ENCODE results near the gene CHST10. TPM values are rescaled to one million over a fixed set of nuclear protein-coding genes. Genes with fewer than 3 reads are reported as not detected.
"Not testable (repeated sequence)": the region's sequence is repeated elsewhere in the genome, so short reads cannot be mapped to it uniquely, and the experiment has no call there.

The CHST10 gene
- polyA plus RNA-seq, 1 donor from 2014 or later: 11.1 TPM

DNA sequence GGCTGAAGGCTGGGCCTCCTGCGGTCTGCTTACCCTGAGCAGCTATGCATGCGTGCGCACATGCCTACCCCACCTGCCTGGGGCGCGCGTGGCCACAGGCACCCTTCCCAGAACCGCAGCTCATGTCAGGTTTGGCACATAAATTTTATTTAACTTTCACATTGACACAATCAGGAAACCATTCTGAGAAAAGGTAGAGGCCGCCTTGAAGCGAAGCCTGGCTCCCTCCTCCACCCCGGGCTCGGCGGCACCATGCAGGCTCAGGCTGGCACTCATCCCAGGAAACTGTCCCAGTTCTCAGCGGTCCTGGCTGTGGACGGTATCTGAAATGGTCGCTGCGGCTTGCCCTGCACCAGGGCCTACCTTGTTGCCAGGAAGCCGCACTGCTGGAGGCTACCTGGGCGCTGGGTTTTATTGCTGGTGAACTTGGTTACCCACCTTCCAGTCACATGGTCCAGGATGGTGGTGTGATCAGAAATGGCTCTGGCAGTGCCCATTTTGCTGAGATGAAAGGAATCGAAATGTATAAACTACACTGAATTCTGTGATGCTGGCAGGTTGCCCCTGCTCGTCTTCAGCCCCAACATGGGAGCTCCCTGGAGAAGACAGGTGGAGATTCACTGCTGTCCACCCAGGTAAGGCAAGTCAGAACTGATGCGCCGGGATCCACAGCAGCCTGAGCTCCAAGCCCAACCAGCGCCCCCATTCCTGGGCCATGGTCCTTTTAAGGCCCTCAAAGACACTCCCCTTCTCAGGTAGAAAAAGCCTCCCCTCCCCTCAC is 25.5 kb downstream of the CHST10 start:
- no peaks in the 10 kb centered on the region for H3K9me3 Mint-ChIP-seq
- no peak overlapping the region for H3K4me3 Mint-ChIP-seq
- H3K36me3 Mint-ChIP-seq: no peaks in the 10 kb centered on the region
- H3K27ac Mint-ChIP-seq: peak overlapping the region in 1 of 3 donors; percentile 86
- peaks cover 2% of the 10 kb centered on the region for H3K27me3 Mint-ChIP-seq
- H3K4me1 Mint-ChIP-seq: peaks cover 16 to 27% (median 19%) of the 10 kb centered on the region in 3 donors

GRCh38 chr2:100390001-100390940 is 27.2 kb downstream of the CHST10 start:
- no peaks in the 10 kb centered on the region for H3K9me3 Mint-ChIP-seq
- peaks cover 12 to 18% (median 13%) of the 10 kb centered on the region in 3 donors for H3K4me1 Mint-ChIP-seq
- H3K27me3 Mint-ChIP-seq: peaks cover under 1% of the 10 kb centered on the region
- no peaks in the 10 kb centered on the region for H3K36me3 Mint-ChIP-seq
- peak overlapping the region in 1 of 4 donors; percentile 41 for H3K4me3 Mint-ChIP-seq
- no peak overlapping the region for H3K27ac Mint-ChIP-seq

- H3K9me3 Mint-ChIP-seq: no peaks in the 10 kb centered on the region
- H3K36me3 Mint-ChIP-seq: no peaks in the 10 kb centered on the region
- H3K4me3 Mint-ChIP-seq: no peak overlapping the region
- H3K27me3 Mint-ChIP-seq: no peaks in the 10 kb centered on the region
- H3K4me1 Mint-ChIP-seq: peaks cover 0 to 3% (median 3%) of the 10 kb centered on the region in 3 donors
- no peak overlapping the region for H3K27ac Mint-ChIP-seq
Observed at GRCh38 chr2:100388703-100389102, 28.8 kb downstream of the CHST10 start.

DNA sequence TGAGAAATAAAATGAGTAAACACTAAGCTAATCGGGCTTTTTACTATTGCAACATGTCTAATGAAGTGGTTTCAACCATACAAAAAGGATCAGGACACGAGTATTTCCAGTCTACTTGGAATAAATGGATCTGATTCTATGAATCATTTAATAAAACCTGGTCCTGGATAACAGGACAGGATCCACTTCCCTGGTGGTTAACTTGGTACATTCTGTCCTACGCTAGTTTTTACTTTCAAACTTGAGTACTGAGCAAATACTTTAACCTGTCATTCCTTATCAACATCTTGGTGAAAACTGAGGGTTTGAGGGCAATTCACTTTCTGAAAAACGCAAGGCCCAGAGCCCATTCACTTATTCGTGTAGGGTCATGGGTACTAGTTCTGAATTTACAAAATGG is 33.5 kb downstream of the CHST10 start:
- peaks cover 2% of the 10 kb centered on the region for H3K36me3 Mint-ChIP-seq
- H3K27me3 Mint-ChIP-seq: no peaks in the 10 kb centered on the region
- H3K4me1 Mint-ChIP-seq: peaks cover 6% of the 10 kb centered on the region in 3 donors
- no peaks in the 10 kb centered on the region for H3K9me3 Mint-ChIP-seq
- no peak overlapping the region for H3K27ac Mint-ChIP-seq
- no peak overlapping the region for H3K4me3 Mint-ChIP-seq

DNA sequence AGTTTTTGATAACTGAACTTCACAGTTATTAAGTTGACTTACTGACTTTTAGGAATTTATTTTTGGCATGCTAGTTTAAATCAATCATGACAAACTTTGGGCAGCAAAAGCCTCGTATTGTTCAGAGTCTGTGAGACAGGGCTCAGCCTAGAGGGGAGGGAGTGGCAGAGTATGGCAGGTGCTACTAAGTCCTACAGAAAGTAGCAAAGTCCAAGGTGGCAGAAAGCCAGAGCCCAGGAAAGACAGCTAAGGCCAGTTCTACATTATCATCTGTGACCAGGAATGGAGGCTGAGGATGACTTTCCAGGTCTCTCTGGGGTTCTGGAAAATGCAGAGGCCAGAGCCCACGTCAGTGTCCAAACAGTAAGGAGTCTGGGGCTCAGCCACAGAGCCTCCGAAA is 34.2 kb downstream of the CHST10 start:
- Mint-ChIP-seq H3K9me3 (no peaks in the 10 kb centered on the region), H3K36me3 (peaks cover 2% of the 10 kb centered on the region), H3K27me3 (no peaks in the 10 kb centered on the region), H3K27ac (peak overlapping the region in 1 of 3 donors; percentile 31), H3K4me3 (no peak overlapping the region), H3K4me1 (peaks cover 3 to 6% (median 6%) of the 10 kb centered on the region in 3 donors)

DNA sequence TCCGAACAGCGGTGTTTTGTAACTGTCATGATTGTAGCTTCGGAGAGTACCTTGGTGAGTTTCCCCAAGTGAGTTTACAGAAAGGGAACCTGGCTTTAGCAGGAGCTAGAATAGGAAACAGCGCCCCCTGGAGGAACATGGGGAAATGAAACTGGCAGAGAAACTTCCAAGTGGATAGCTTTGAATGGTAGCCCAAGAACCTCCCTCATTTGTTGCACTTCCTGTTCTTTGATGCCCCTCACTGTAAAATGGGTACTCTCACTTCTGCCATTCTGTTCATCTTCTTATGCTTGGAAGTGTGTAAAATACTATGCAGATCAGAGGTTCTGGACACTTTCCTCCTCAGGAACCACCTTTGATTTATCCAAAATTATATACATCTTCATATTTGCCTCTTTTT is 36.2 kb downstream of the CHST10 start:
- Mint-ChIP-seq H3K4me1 (peaks cover 3 to 6% (median 6%) of the 10 kb centered on the region in 3 donors), H3K4me3 (no peak overlapping the region), H3K27ac (peak overlapping the region in 1 of 3 donors; percentile 49), H3K27me3 (peaks cover 4% of the 10 kb centered on the region), H3K9me3 (no peaks in the 10 kb centered on the region), H3K36me3 (peaks cover 2% of the 10 kb centered on the region)

DNA sequence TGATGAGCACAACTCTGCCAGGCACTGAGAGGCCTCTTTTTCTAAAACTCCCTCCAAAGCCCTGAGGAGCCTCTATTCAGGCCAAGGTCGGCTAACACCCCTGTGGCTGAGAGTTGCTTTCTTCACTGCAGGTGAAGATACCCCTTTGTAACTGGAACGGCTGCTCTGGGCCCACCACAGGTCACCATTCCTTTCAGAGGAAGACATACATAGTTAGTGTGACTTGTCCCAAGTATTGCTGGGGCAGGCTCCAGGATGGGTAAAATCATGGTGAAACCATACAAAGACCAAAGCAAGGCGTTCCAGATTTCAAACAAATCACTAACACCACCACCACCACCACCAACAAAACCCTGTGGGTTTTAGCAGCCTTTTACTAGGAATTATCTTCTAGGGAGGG is 36.8 kb downstream of the CHST10 start:
- H3K4me1 Mint-ChIP-seq: peaks cover 5 to 6% (median 6%) of the 10 kb centered on the region in 3 donors
- peaks cover 2% of the 10 kb centered on the region for H3K36me3 Mint-ChIP-seq
- no peak overlapping the region for H3K27ac Mint-ChIP-seq

DNA sequence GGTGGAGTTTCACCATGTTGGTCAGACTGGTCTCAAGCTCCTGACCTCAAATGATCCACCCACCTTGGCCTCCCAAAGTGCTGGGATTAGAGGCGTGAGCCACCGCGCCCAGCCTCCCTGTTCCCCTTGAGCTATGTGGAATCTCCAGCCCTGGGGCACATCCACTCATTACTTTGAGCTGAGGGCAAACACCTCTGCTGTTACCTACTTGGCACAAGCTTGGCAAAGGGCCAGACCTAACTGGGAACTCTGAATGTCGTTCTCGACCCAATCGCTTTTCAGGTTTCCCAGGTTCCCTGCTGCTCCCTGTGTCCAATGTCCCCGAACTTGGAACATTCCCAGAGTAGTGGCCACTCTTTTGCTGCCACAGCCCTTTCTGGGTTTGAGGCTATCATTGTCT is 40.6 kb downstream of the CHST10 start:
- peaks cover 4% of the 10 kb centered on the region for H3K27me3 Mint-ChIP-seq
- no peak overlapping the region for H3K4me3 Mint-ChIP-seq
- H3K36me3 Mint-ChIP-seq: peaks cover 4% of the 10 kb centered on the region
- peaks cover 5 to 6% (median 6%) of the 10 kb centered on the region in 3 donors for H3K4me1 Mint-ChIP-seq
- H3K27ac Mint-ChIP-seq: no peak overlapping the region
- peaks cover 0 to 19% (median 8%) of the 10 kb centered on the region in 3 donors for H3K9me3 Mint-ChIP-seq

More for the DNA sequence above, 36.8 kb downstream of the CHST10 start:
- Mint-ChIP-seq H3K9me3 (no peaks in the 10 kb centered on the region), H3K27me3 (peaks cover 4% of the 10 kb centered on the region), H3K4me3 (no peak overlapping the region)

- no peaks in the 10 kb centered on the region for H3K4me1 Mint-ChIP-seq
- H3K36me3 Mint-ChIP-seq: peaks cover 11% of the 10 kb centered on the region
- H3K9me3 Mint-ChIP-seq: peaks cover 7 to 36% (median 14%) of the 10 kb centered on the region in 3 donors
- H3K27ac Mint-ChIP-seq: no peak overlapping the region
- H3K4me3 Mint-ChIP-seq: no peak overlapping the region
- peaks cover 16% of the 10 kb centered on the region for H3K27me3 Mint-ChIP-seq
Observed at GRCh38 chr2:100367163-100367562, 50.3 kb downstream of the CHST10 start.

- no peaks in the 10 kb centered on the region for H3K4me1 Mint-ChIP-seq
- H3K27me3 Mint-ChIP-seq: peaks cover 10% of the 10 kb centered on the region
- H3K36me3 Mint-ChIP-seq: peaks cover 9% of the 10 kb centered on the region
- H3K9me3 Mint-ChIP-seq: peaks cover 8 to 26% (median 13%) of the 10 kb centered on the region in 3 donors
- H3K27ac Mint-ChIP-seq: no peak overlapping the region
- H3K4me3 Mint-ChIP-seq: no peak overlapping the region
Observed at GRCh38 chr2:100365434-100365833, 52.0 kb downstream of the CHST10 start.

DNA sequence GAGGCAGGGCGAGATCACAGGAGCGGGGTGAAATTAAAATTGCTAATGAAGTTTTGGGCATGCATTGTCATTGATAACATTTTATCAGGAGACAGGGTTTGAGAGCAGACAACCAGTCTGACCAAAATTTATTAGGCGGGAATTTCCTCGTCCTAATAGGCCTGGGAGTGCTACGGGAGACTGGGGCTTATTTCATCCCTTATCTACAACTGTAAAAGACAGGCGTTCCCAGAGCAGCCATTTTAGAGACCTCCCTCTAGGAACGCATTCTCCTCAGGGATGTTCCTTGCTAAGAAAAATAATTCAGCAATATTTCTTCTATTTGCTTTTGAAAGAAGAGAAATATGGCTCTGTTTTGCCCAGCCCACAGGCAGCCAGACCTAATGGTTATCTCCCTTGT is 55.2 kb downstream of the CHST10 start:
- not testable (repeated sequence) for H3K4me1 Mint-ChIP-seq, H3K27ac Mint-ChIP-seq, H3K27me3 Mint-ChIP-seq, H3K36me3 Mint-ChIP-seq, H3K4me3 Mint-ChIP-seq
- H3K9me3 Mint-ChIP-seq: peaks cover 3 to 21% (median 16%) of the 10 kb centered on the region in 3 donors

DNA sequence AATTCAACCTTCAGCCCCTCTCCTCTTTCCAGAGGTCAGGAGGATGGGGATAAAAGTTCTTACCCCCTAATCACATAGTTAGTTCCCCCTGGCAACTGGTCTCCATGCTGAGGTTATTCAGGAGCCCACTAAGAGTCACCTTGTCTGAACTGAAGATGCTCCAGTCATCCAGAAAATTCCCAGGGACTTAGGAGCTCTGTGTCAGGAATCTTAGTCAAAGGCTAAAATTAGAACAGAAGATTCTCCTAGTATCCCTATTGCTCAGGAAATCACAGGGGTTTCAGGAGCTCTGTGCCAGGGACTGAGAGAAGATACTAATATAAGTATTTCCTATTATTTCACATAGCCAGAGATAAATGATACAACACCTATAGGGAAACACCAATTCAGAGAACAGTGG is 57.9 kb downstream of the CHST10 start:
- Mint-ChIP-seq H3K9me3 (peaks cover 3 to 34% (median 22%) of the 10 kb centered on the region in 3 donors), H3K27ac (no peak overlapping the region)

DNA sequence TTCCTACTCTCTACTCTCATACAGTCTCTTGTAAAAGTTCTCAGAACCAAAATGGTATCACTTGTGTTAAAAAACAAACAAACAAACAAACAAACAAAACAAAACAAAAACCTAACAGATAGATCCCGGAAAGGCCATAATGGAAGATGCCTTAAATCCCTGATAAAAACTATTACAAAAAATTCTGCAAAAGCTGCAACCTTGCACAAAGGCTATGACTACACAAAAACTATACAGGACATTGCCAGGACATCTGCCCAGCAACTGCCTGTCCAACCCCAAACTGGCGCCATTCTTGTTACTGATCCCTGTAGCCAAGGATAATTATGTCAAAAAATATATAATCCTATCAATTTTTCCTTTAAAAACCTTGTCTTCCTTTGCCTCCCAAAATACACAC is 58.9 kb downstream of the CHST10 start:
- no peak overlapping the region for H3K27ac Mint-ChIP-seq
- H3K4me1 Mint-ChIP-seq: no peaks in the 10 kb centered on the region
- H3K36me3 Mint-ChIP-seq: no peaks in the 10 kb centered on the region
- peaks cover 11% of the 10 kb centered on the region for H3K27me3 Mint-ChIP-seq
- H3K4me3 Mint-ChIP-seq: no peak overlapping the region
- peaks cover 3 to 34% (median 21%) of the 10 kb centered on the region in 3 donors for H3K9me3 Mint-ChIP-seq

More for the DNA sequence above, 57.9 kb downstream of the CHST10 start:
- no peak overlapping the region for H3K4me3 Mint-ChIP-seq
- H3K27me3 Mint-ChIP-seq: peaks cover 10% of the 10 kb centered on the region
- no peaks in the 10 kb centered on the region for H3K36me3 Mint-ChIP-seq
- no peaks in the 10 kb centered on the region for H3K4me1 Mint-ChIP-seq

DNA sequence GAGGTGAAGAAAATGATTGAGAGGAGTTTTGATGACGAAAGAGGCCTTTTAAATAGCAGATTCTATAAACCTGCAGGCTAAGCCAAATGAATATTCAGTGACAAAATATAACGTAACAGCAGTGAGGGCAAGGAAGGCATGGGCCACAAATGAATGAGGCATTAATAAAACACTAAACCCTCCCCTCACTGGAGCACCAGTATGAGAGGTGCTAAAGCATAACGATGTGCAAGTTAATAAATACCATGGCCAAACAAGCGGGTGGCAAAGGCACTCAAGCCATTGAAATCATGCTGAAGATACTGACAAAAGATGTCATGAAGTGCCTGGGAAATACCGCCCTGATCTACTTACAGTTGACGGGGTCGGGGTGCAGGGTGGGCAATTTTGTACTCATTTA is 64.9 kb downstream of the CHST10 start:
- Mint-ChIP-seq H3K27ac (no peak overlapping the region), H3K36me3 (peaks cover 3% of the 10 kb centered on the region), H3K27me3 (peaks cover 27% of the 10 kb centered on the region), H3K4me1 (peaks cover 0 to 2% (median 0%) of the 10 kb centered on the region in 3 donors), H3K9me3 (peaks cover 4 to 17% (median 7%) of the 10 kb centered on the region in 3 donors), H3K4me3 (peak overlapping the region in 1 of 4 donors; percentile 11)

DNA sequence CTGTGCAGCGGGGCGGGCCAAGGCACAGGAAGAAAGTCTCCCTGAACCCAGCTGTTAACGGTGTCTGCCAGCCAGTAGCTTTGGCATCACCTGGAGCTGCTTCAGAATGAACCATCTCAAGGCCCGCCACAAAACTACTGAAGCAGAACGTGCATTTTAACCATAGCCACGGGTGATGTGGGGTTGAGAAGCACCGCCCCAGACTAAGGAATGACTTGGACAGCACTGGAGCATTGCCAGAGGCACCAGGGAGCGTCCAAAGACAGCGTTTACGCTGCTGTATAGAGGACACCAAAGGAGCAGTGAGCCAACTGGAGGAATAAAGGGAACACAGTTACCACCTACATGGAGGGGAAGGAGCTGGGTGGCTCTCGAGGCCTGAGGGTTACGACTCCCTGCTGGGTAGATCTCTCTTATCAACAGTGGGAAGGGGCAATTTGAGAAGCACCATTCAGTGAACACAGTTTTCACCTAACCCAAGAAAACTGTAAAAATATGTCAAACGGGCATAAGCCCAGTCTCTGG is 66.7 kb downstream of the CHST10 start:
- H3K4me1 Mint-ChIP-seq: peaks cover 0 to 4% (median 0%) of the 10 kb centered on the region in 3 donors
- H3K9me3 Mint-ChIP-seq: peaks cover 0 to 4% (median 4%) of the 10 kb centered on the region in 3 donors
- H3K27me3 Mint-ChIP-seq: peaks cover 22% of the 10 kb centered on the region
- H3K27ac Mint-ChIP-seq: no peak overlapping the region
- H3K36me3 Mint-ChIP-seq: peaks cover 3% of the 10 kb centered on the region
- no peak overlapping the region for H3K4me3 Mint-ChIP-seq
